Right lobe of liver (tissue), 4 donors: ENCODE results near the gene COL18A1.

ENCODE experiments used
- CTCF ChIP-seq, 4 donors: fragments of 200-600 bp in 3 of 4; fragments of 450-650 bp in 1 of 4; IDR thresholded peaks; one replicate each; pipeline versions ENCODE4 v1.5.1 to v1.8.0; 2016 to 2022; ENCODE audit warnings: antibody characterized with exemption in 4 of 4, mild to moderate bottlenecking in 2 of 4
- POLR2A ChIP-seq: fragments of 450-650 bp; IDR thresholded peaks from one replicate; pipeline ENCODE4 v1.6.1; 2017; ENCODE audit warnings: antibody characterized with exemption, mild to moderate bottlenecking
- donor health status: DM: no; HTN: no; CAD: no.
- donor health status: DM: no; HTN: no; CAD: no.
- donor health status: DM: no; HTN: yes; CAD: no.

- TF ChIP-seq POLR2A (no peak), CTCF (IDR thresholded peaks at IDR 0.05) (peak in 2 of 4 donors; percentile 5 to 16)
These were observed 66.7 kb downstream of the COL18A1 start for GRCh38 chr21:45471525-45472221.
